Calu3 (cell line): ENCODE results near the gene TAS1R3. TPM values are rescaled to one million over a fixed set of nuclear protein-coding genes. Genes with fewer than 3 reads are reported as not detected.

Source experiments
- BruUV-seq: library from RNA; stranded (reverse); fragments of 400-500 nt; replicated peaks from 2 replicates; lab custom pipeline; 2021; lab: Mats Ljungman, UMichigan
- CTCF ChIA-PET: fragments of 300-600 bp; sonication (Branson Sonifier 250); formaldehyde crosslinking; loops from one replicate; lab custom pipeline; 2022; ENCODE audit warnings: antibody characterized with exemption; lab: Charles Lee
- DNase-seq: peaks from one replicate; pipeline ENCODE4 v3.0.0; 2022
- H3K27ac Mint-ChIP-seq: one replicate; pipeline ENCODE4 v1.8.0; 2022; ENCODE audit warnings: mixed read lengths; ENCODE audit not compliant: unreplicated experiment
- H3K27me3 Mint-ChIP-seq: one replicate; pipeline ENCODE4 v1.8.0; 2022; ENCODE audit warnings: mixed read lengths; ENCODE audit not compliant: unreplicated experiment
- H3K36me3 Mint-ChIP-seq: one replicate; pipeline ENCODE4 v1.8.0; 2022; ENCODE audit warnings: mild to moderate bottlenecking, moderate library complexity, mixed read lengths; ENCODE audit not compliant: insufficient read depth, unreplicated experiment
- H3K4me1 Mint-ChIP-seq: one replicate; pipeline ENCODE4 v1.8.0; 2022; ENCODE audit warnings: mild to moderate bottlenecking, low read depth, mixed read lengths; ENCODE audit not compliant: unreplicated experiment
- H3K4me3 Mint-ChIP-seq: one replicate; pipeline ENCODE4 v1.8.0; 2022; ENCODE audit warnings: mild to moderate bottlenecking, low read depth, moderate library complexity, mixed read lengths; ENCODE audit not compliant: unreplicated experiment
- H3K9me3 Mint-ChIP-seq: one replicate; pipeline ENCODE4 v1.8.0; 2022; ENCODE audit warnings: low read depth, mixed read lengths; ENCODE audit not compliant: unreplicated experiment
- CTCF ChIP-seq: fragments of 200-600 bp; IDR thresholded peaks from one replicate; pipeline ENCODE4 v1.8.0; 2022; ENCODE audit warnings: antibody characterized with exemption; ENCODE audit not compliant: unreplicated experiment
- intact Hi-C: fragments of 100-400 bp; cut with micrococcal nuclease; formaldehyde crosslinking; loops from one replicate; pipeline ENCODE4 v1.10.0; 2022; ENCODE audit not compliant: unreplicated experiment
- total RNA-seq: library from RNA; stranded (reverse); gene quantifications from 2 replicates; pipeline ENCODE4 v1.2.3, GENCODE V29; 2022

Gene TAS1R3
- total RNA-seq, 1 experiment from 2014 or later, result 0.42 TPM

GRCh38 chr1:1311107-1312104, 19.7 kb upstream of the TAS1R3 start:
- CTCF ChIA-PET, result no interaction called here
- Mint-ChIP-seq H3K36me3 (peaks cover 84% of the 10 kb centered on the region), H3K9me3 (no peaks in the 10 kb centered on the region), H3K4me1 (no peaks in the 10 kb centered on the region), H3K4me3 (no peak overlapping the region), H3K27me3 (no peaks in the 10 kb centered on the region), H3K27ac (no peak overlapping the region)
- BruUV-seq, result TSS peak; percentile 14
- TF ChIP-seq CTCF, result no peak
- intact Hi-C loops, result no loop called here
- no peak for DNase-seq

- no peak for TF ChIP-seq CTCF
- intact Hi-C loops, result no loop called here
- no peak overlapping the region for H3K27ac Mint-ChIP-seq
- no peaks in the 10 kb centered on the region for H3K27me3 Mint-ChIP-seq
- H3K4me3 Mint-ChIP-seq, result no peak overlapping the region
- CTCF ChIA-PET, result no interaction called here
- peaks cover 83% of the 10 kb centered on the region for H3K36me3 Mint-ChIP-seq
- TSS peak; percentile 30 for BruUV-seq
- H3K4me1 Mint-ChIP-seq, result no peaks in the 10 kb centered on the region
- no peak for DNase-seq
- no peaks in the 10 kb centered on the region for H3K9me3 Mint-ChIP-seq
These were observed 18.4 kb upstream of the TAS1R3 start for GRCh38 chr1:1312450-1313314.

GRCh38 chr1:1313500-1314236, 17.4 kb upstream of the TAS1R3 start:
- no peak overlapping the region for H3K27ac Mint-ChIP-seq
- no peaks in the 10 kb centered on the region for H3K27me3 Mint-ChIP-seq
- TF ChIP-seq CTCF, result no peak
- no peak for DNase-seq
- BruUV-seq, result no TSS peak
- H3K36me3 Mint-ChIP-seq, result peaks cover 82% of the 10 kb centered on the region
- intact Hi-C loops, result no loop called here
- H3K4me1 Mint-ChIP-seq, result no peaks in the 10 kb centered on the region
- no peaks in the 10 kb centered on the region for H3K9me3 Mint-ChIP-seq
- CTCF ChIA-PET, result no interaction called here
- no peak overlapping the region for H3K4me3 Mint-ChIP-seq

GRCh38 chr1:1314237-1314586, 16.9 kb upstream of the TAS1R3 start:
- H3K27me3 Mint-ChIP-seq, result no peaks in the 10 kb centered on the region
- TF ChIP-seq CTCF, result no peak
- DNase-seq, result no peak
- BruUV-seq, result no TSS peak
- no peak overlapping the region for H3K4me3 Mint-ChIP-seq
- CTCF ChIA-PET, result no interaction called here
- peaks cover 81% of the 10 kb centered on the region for H3K36me3 Mint-ChIP-seq
- peaks cover 3% of the 10 kb centered on the region for H3K4me1 Mint-ChIP-seq
- intact Hi-C loops, result no loop called here
- H3K27ac Mint-ChIP-seq, result no peak overlapping the region
- no peaks in the 10 kb centered on the region for H3K9me3 Mint-ChIP-seq
